ENCODE data around the gene POU2AF1. TPM values are rescaled to one million over a fixed set of nuclear protein-coding genes. Genes with fewer than 3 reads are reported as not detected.

POU2AF1 gene
- total RNA-seq, 4 donors from 2014 or later, result 1.4 to 19.8 (median 2.9) TPM

- no peaks in the 10 kb centered on the region for H3K36me3 ChIP-seq
- intact Hi-C loops (cut with DNase I; ENCODE audit: low total_unique reads) (no loop called here), in situ Hi-C loops (cut with MboI; ENCODE audit: low pct_ligation_motif_present in 1 of 4, low pct_unique_long_range_greater_than_20kb in 1 of 4, low sequenced_read_pairs in 3 of 4) (no loop called here)
- peaks cover 0 to 7% of the 10 kb centered on the region in 2 donors for H3K9me3 ChIP-seq
- no peaks in the 10 kb centered on the region for H3K27me3 ChIP-seq
- H3K4me3 ChIP-seq, result no peak overlapping the region
- DNase-seq, result no peak
- peaks cover 4 to 20% (median 10%) of the 10 kb centered on the region in 4 donors for H3K4me1 ChIP-seq
- H3K27ac ChIP-seq, result no peak overlapping the region
- TF ChIP-seq CTCF (IDR thresholded peaks at IDR 0.05) (no peak), EP300 (IDR thresholded peaks at IDR 0.05; ENCODE audit: low read depth) (no peak), POLR2AphosphoS5 (IDR thresholded peaks at IDR 0.05) (no peak), POLR2A (IDR thresholded peaks at IDR 0.05) (no peak)
Measured at GRCh38 chr11:111339758-111340388, 39.2 kb downstream of the POU2AF1 start.

GRCh38 chr11:111336582-111337256, 42.4 kb downstream of the POU2AF1 start:
- Histone ChIP-seq H3K4me1 (peaks cover 5 to 28% (median 19%) of the 10 kb centered on the region in 4 donors), H3K4me3 (no peak overlapping the region), H3K36me3 (no peaks in the 10 kb centered on the region), H3K9me3 (peaks cover 0 to 7% of the 10 kb centered on the region in 2 donors), H3K27me3 (no peaks in the 10 kb centered on the region), H3K27ac (no peak overlapping the region)
- intact Hi-C loops (cut with DNase I; ENCODE audit: low total_unique reads), result no loop called here
- TF ChIP-seq CTCF (IDR thresholded peaks at IDR 0.05) (no peak), POLR2A (IDR thresholded peaks at IDR 0.05) (no peak), EP300 (IDR thresholded peaks at IDR 0.05; ENCODE audit: low read depth) (no peak), POLR2AphosphoS5 (IDR thresholded peaks at IDR 0.05) (no peak)
- WGBS, 2 donors (ENCODE audit: low coverage in 1 of 2), result 73 to 100% methylated on average over 1 to 2 of the region's 2 CpGs
- DNase-seq, result no peak
- in situ Hi-C loops (cut with MboI; ENCODE audit: low pct_ligation_motif_present in 1 of 4, low pct_unique_long_range_greater_than_20kb in 1 of 4, low sequenced_read_pairs in 3 of 4), result no loop called here

GRCh38 chr11:111336062-111336461, 43.0 kb downstream of the POU2AF1 start:
- no peak for TF ChIP-seq POLR2A (IDR thresholded peaks at IDR 0.05)
- no peak for TF ChIP-seq EP300 (IDR thresholded peaks at IDR 0.05; ENCODE audit: low read depth)
- no peak for TF ChIP-seq POLR2AphosphoS5 (IDR thresholded peaks at IDR 0.05)
- no peak for TF ChIP-seq CTCF (IDR thresholded peaks at IDR 0.05)
- Histone ChIP-seq H3K4me3 (no peak overlapping the region), H3K27ac (no peak overlapping the region), H3K36me3 (no peaks in the 10 kb centered on the region), H3K27me3 (no peaks in the 10 kb centered on the region), H3K4me1 (peaks cover 5 to 28% (median 21%) of the 10 kb centered on the region in 4 donors), H3K9me3 (peaks cover 0 to 7% of the 10 kb centered on the region in 2 donors)
- in situ Hi-C loops (cut with MboI; ENCODE audit: low pct_ligation_motif_present in 1 of 4, low pct_unique_long_range_greater_than_20kb in 1 of 4, low sequenced_read_pairs in 3 of 4) (no loop called here), intact Hi-C loops (cut with DNase I; ENCODE audit: low total_unique reads) (no loop called here)
- WGBS, 2 donors (ENCODE audit: low coverage in 1 of 2), result 88 to 100% methylated on average over 1 to 4 of the region's 4 CpGs
- DNase-seq, result no peak

- peak overlapping the region in 3 of 4 donors; percentile 14 to 47 (median 19) for H3K27ac ChIP-seq
- H3K27me3 ChIP-seq, result no peaks in the 10 kb centered on the region
- no peak overlapping the region for H3K4me3 ChIP-seq
- in situ Hi-C loops (cut with MboI; ENCODE audit: low pct_ligation_motif_present in 1 of 4, low pct_unique_long_range_greater_than_20kb in 1 of 4, low sequenced_read_pairs in 3 of 4) (no loop called here), intact Hi-C loops (cut with DNase I; ENCODE audit: low total_unique reads) (no loop called here)
- WGBS, 2 donors (ENCODE audit: low coverage in 1 of 2), result 40 to 59% methylated on average over 2 to 6 of the region's 6 CpGs
- H3K36me3 ChIP-seq, result no peaks in the 10 kb centered on the region
- DNase-seq, result no peak
- H3K4me1 ChIP-seq, result peaks cover 5 to 29% (median 21%) of the 10 kb centered on the region in 4 donors
- TF ChIP-seq POLR2A (IDR thresholded peaks at IDR 0.05), result no peak
- TF ChIP-seq CTCF (IDR thresholded peaks at IDR 0.05), result no peak
- TF ChIP-seq POLR2AphosphoS5 (IDR thresholded peaks at IDR 0.05), result no peak
- TF ChIP-seq EP300 (IDR thresholded peaks at IDR 0.05; ENCODE audit: low read depth), result no peak
- H3K9me3 ChIP-seq, result peaks cover 0 to 7% of the 10 kb centered on the region in 2 donors
Measured at GRCh38 chr11:111335549-111335948, 43.5 kb downstream of the POU2AF1 start.
